A549 (cell line): Measurements from ENCODE around the gene FAM20A. TPM values are rescaled to one million over a fixed set of nuclear protein-coding genes. Genes with fewer than 3 reads are reported as not detected.

Source experiments
- ATAC-seq, 2 experiments: fragments of 200-7000 bp in 1 of 2; fragments of >200 bp in 1 of 2; cut with Nextera tagmentation in 1 of 2; cut with Tn5 transposase in 1 of 2; 3 replicates each; pipeline versions ENCODE4 v1.8.0 to v1.9.1; 2018 to 2020; ENCODE audit warnings: mild to moderate bottlenecking in 1 of 2, moderate library complexity in 1 of 2
- CTCF ChIA-PET: fragments of 300-600 bp; sonication (Branson Sonifier 250); formaldehyde crosslinking; extraction: SDS; loops from one replicate; lab custom pipeline; 2021; ENCODE audit warnings: antibody characterized with exemption, inconsistent platforms; lab: Yijun Ruan, JAX
- POLR2A ChIA-PET: fragments of 350-600 bp; formaldehyde crosslinking; extraction: SDS; loops from one replicate; lab custom pipeline; 2021; ENCODE audit warnings: antibody characterized with exemption, inconsistent platforms; lab: Yijun Ruan, JAX
- DNase-seq, 2 experiments: peaks; one replicate each; pipeline versions ENCODE4 v3.0.0 to v3.0.0-alpha.2; 2011 to 2016; ENCODE audit warnings: low read depth in 1 of 2, low spot score in 1 of 2
- FAIRE-seq: peaks from 2 replicates; lab custom pipeline; 2011; peaks lifted over from hg19 to GRCh38; lab: Jason Lieb, UNC
- H3K27ac ChIP-seq, 2 experiments: fragments of >200 bp; sonication (Bioruptor Twin); formaldehyde crosslinking; 3 replicates each; pipeline ENCODE4 v1.5.1; 2016 to 2017
- H3K4me1 ChIP-seq: fragments of >200 bp; sonication (Bioruptor Twin); formaldehyde crosslinking; 3 replicates; pipeline ENCODE4 v1.6.1; 2016
- H3K4me2 ChIP-seq: fragments of >200 bp; sonication (Bioruptor Twin); formaldehyde crosslinking; 3 replicates; pipeline ENCODE4 v1.6.1; 2016
- H3K4me3 ChIP-seq: fragments of >200 bp; sonication (Bioruptor Twin); formaldehyde crosslinking; 3 replicates; pipeline ENCODE4 v1.5.1; 2016
- H3K9me3 ChIP-seq: fragments of >200 bp; sonication (Bioruptor Twin); formaldehyde crosslinking; 3 replicates; pipeline ENCODE4 v1.6.1; 2016
- ATOH8 ChIP-seq: fragments of 250-450 bp; sonication (Bioruptor Pico); IDR thresholded peaks from 2 replicates; pipeline ENCODE4 v1.5.0; 2020; ENCODE audit warnings: low read depth, mild to moderate bottlenecking, moderate library complexity
- BCL3 ChIP-seq: fragments of >200 bp; sonication (Bioruptor Twin); formaldehyde crosslinking; IDR thresholded peaks from 3 replicates; pipeline ENCODE4 v1.6.1; 2016
- CBX8 ChIP-seq: fragments of 200-600 bp; sonication (generic); IDR thresholded peaks from 2 replicates; pipeline ENCODE4 v1.6.1; 2016
- CEBPB ChIP-seq, 2 experiments: fragments of >200 bp in 1 of 2; sonication (Bioruptor Twin) in 1 of 2; formaldehyde crosslinking in 1 of 2; IDR thresholded peaks; 2 replicates each; pipeline ENCODE4 v1.6.1; 2012 to 2016
- CHD2 ChIP-seq: fragments of 150-350 bp; IDR thresholded peaks from 2 replicates; pipeline ENCODE4 v1.6.1; 2014; ENCODE audit warnings: low read length; ENCODE audit not compliant: partially characterized antibody
- E2F6 ChIP-seq: IDR thresholded peaks from 2 replicates; pipeline ENCODE4 v1.6.1; 2012; ENCODE audit warnings: low read depth, borderline replicate concordance
- EP300 ChIP-seq, 2 experiments: fragments of >200 bp; sonication (Bioruptor Twin); formaldehyde crosslinking; IDR thresholded peaks; 2 replicates in 1 of 2; 3 replicates in 1 of 2; pipeline ENCODE4 v1.6.1; 2016 to 2017
- ESRRA ChIP-seq: fragments of 150-350 bp; IDR thresholded peaks from 2 replicates; pipeline ENCODE4 v1.6.1; 2014; ENCODE audit warnings: mild to moderate bottlenecking, low read length, borderline replicate concordance
- FOXS1 ChIP-seq: fragments of 250-450 bp; sonication (Bioruptor Pico); IDR thresholded peaks from 2 replicates; pipeline ENCODE4 v1.5.0; 2020; ENCODE audit warnings: mild to moderate bottlenecking, moderate library complexity
- GATA3 ChIP-seq: IDR thresholded peaks from 2 replicates; pipeline ENCODE4 v1.6.1; 2012; ENCODE audit warnings: borderline replicate concordance
- HDAC2 ChIP-seq: fragments of 200-600 bp; sonication (generic); IDR thresholded peaks from 2 replicates; pipeline ENCODE4 v1.6.1; 2016
- HES2 ChIP-seq: fragments of >200 bp; sonication (Bioruptor Twin); formaldehyde crosslinking; IDR thresholded peaks from 2 replicates; pipeline ENCODE4 v1.6.1; 2016
- HEYL ChIP-seq: fragments of 250-450 bp; sonication (Bioruptor Pico); IDR thresholded peaks from 2 replicates; pipeline ENCODE4 v1.8.0; 2021; ENCODE audit warnings: mild to moderate bottlenecking, moderate library complexity
- HOXB5 ChIP-seq: fragments of 250-450 bp; sonication (Bioruptor Pico); IDR thresholded peaks from 2 replicates; pipeline ENCODE4 v1.5.0; 2020; ENCODE audit warnings: mild to moderate bottlenecking, moderate library complexity
- JUN ChIP-seq, 2 experiments: fragments of >200 bp; sonication (Bioruptor Twin); formaldehyde crosslinking; IDR thresholded peaks; 2 replicates in 1 of 2; 3 replicates in 1 of 2; pipeline ENCODE4 v1.6.1; 2016 to 2017
- KDM5A ChIP-seq: fragments of 200-600 bp; sonication (generic); IDR thresholded peaks from 2 replicates; pipeline ENCODE4 v1.6.1; 2016; ENCODE audit warnings: antibody characterized with exemption, mild to moderate bottlenecking
- NPAS2 ChIP-seq: fragments of 250-450 bp; sonication (Bioruptor Pico); IDR thresholded peaks from 2 replicates; pipeline ENCODE4 v1.8.0; 2022; ENCODE audit warnings: mild to moderate bottlenecking, moderate library complexity, borderline replicate concordance
- PBX3 ChIP-seq: IDR thresholded peaks from 2 replicates; pipeline ENCODE4 v1.6.1; 2012
- POLR2AphosphoS2 ChIP-seq: conservative IDR thresholded peaks from 2 replicates; pipeline ENCODE4 v1.6.1; 2012; ENCODE audit warnings: low read length, improper control_type of control experiment, inconsistent platforms
- RARB ChIP-seq: fragments of 250-450 bp; sonication (Bioruptor Pico); IDR thresholded peaks from 2 replicates; pipeline ENCODE4 v1.8.0; 2021; ENCODE audit warnings: mild to moderate bottlenecking, moderate library complexity
- RCOR1 ChIP-seq: fragments of 150-350 bp; IDR thresholded peaks from 2 replicates; pipeline ENCODE4 v1.6.1; 2014; ENCODE audit warnings: antibody characterized with exemption, low read length, low read depth
- RNF2 ChIP-seq: fragments of 200-600 bp; sonication (generic); IDR thresholded peaks from 2 replicates; pipeline ENCODE4 v1.6.1; 2016; ENCODE audit warnings: low read depth, mild to moderate bottlenecking, antibody characterized with exemption, moderate library complexity, borderline replicate concordance
- SMC3 ChIP-seq: fragments of >200 bp; sonication (Bioruptor Twin); formaldehyde crosslinking; IDR thresholded peaks from 3 replicates; pipeline ENCODE4 v1.6.1; 2018; ENCODE audit warnings: inconsistent platforms
- TFCP2L1 ChIP-seq: fragments of 250-450 bp; sonication (Bioruptor Pico); IDR thresholded peaks from 2 replicates; pipeline ENCODE4 v1.5.0; 2021; ENCODE audit warnings: mild to moderate bottlenecking
- TP53 ChIP-seq: fragments of 250-450 bp; sonication (Bioruptor Pico); IDR thresholded peaks from 2 replicates; pipeline ENCODE4 v1.5.0; 2021; ENCODE audit warnings: mild to moderate bottlenecking, moderate library complexity
- ZC3H11A ChIP-seq: fragments of 450-650 bp; IDR thresholded peaks from 2 replicates; pipeline ENCODE4 v1.6.1; 2014; ENCODE audit warnings: antibody characterized with exemption, mild to moderate bottlenecking
- ZFP36 ChIP-seq: fragments of 450-650 bp; IDR thresholded peaks from 2 replicates; pipeline ENCODE4 v1.6.1; 2014; ENCODE audit warnings: borderline replicate concordance; ENCODE audit not compliant: partially characterized antibody
- ZNF302 ChIP-seq: fragments of 250-450 bp; sonication (Bioruptor Pico); IDR thresholded peaks from 2 replicates; pipeline ENCODE4 v1.9.0; 2021; ENCODE audit warnings: inconsistent platforms, mild to moderate bottlenecking, moderate library complexity
- ZSCAN20 ChIP-seq: fragments of 250-450 bp; sonication (Bioruptor Pico); IDR thresholded peaks from 2 replicates; pipeline ENCODE4 v1.8.0; 2022; ENCODE audit warnings: mild to moderate bottlenecking, moderate library complexity
- WGBS: methylation state at CpG from one replicate; pipeline ENCODE4 v1.1.6; 2017; ENCODE audit errors: missing lambda C conversion rate; 5-methylcytosine and 5-hydroxymethylcytosine counted together
- polyA plus RNA-seq, 4 experiments: library from polyadenylated mRNA; depleted of rRNA in 3 of 4; stranded (reverse); fragments of >200 nt; fragmentation: RNase III in 1 of 4; extraction: RNeasy Plus Mini Kit Qiagen cat#74134 plus additional on column Dnase treatment in 1 of 4; gene quantifications; 2 replicates in 3 of 4; 3 replicates in 1 of 4; pipeline ENCODE4 v1.2.3, GENCODE V29; 2011 to 2017

Gene FAM20A
- polyA plus RNA-seq, 2 of the 4 experiments (the other 2 are of a cell fraction) = 0.05 to 0.09 TPM

GRCh38 chr17:68535922-68536321, 65.2 kb downstream of the FAM20A start:
- CTCF ChIA-PET = interaction anchor here (1.5 kb wide), 1 partner anchor 235 kb away, joined by 3 read pairs; no protein-coding TSS in a partner anchor
- FAIRE-seq = no peak
- Histone ChIP-seq H3K27ac (no peak overlapping the region), H3K9me3 (no peaks in the 10 kb centered on the region), H3K4me2 (no peak overlapping the region), H3K4me1 (no peaks in the 10 kb centered on the region), H3K4me3 (no peak overlapping the region)
- DNase-seq = no peak
- no peak for ATAC-seq
- POLR2A ChIA-PET = no interaction called here
- TF ChIP-seq RNF2 = no peak
- no peak for TF ChIP-seq POLR2AphosphoS2
- TF ChIP-seq JUN (IDR thresholded peaks at IDR 0.05) = no peak
- no peak for TF ChIP-seq HDAC2
- TF ChIP-seq PBX3 = no peak
- no peak for TF ChIP-seq RCOR1
- no peak for TF ChIP-seq FOXS1 (CRISPR knock-in tag)
- no peak for TF ChIP-seq KDM5A
- TF ChIP-seq TP53 = no peak
- no peak for TF ChIP-seq NPAS2 (CRISPR knock-in tag)
- TF ChIP-seq ZSCAN20 = no peak
- TF ChIP-seq ZFP36 = no peak
- TF ChIP-seq ATOH8 (CRISPR knock-in tag) = no peak
- TF ChIP-seq HEYL (CRISPR knock-in tag) = no peak
- TF ChIP-seq CHD2 = no peak
- TF ChIP-seq ZNF302 = no peak
- no peak for TF ChIP-seq E2F6
- no peak for TF ChIP-seq CBX8
- no peak for TF ChIP-seq TFCP2L1 (CRISPR knock-in tag)
- no peak for TF ChIP-seq ESRRA
- WGBS = 88% methylated on average over 3 of the region's 3 CpGs

GRCh38 chr17:68534695-68535088, 66.5 kb downstream of the FAM20A start:
- CTCF ChIA-PET = interaction anchor here (1.0 to 4.8 kb wide), 12 partner anchors 8 to 229 kb away, joined by 3 to 17 read pairs (median 5); no protein-coding TSS in a partner anchor
- no peaks in the 10 kb centered on the region for H3K4me1 ChIP-seq
- H3K9me3 ChIP-seq = no peaks in the 10 kb centered on the region
- TF ChIP-seq CEBPB (IDR thresholded peaks at IDR 0.05) (no peak), RARB (no peak), NPAS2 (CRISPR knock-in tag) (no peak), HES2 (no peak), BCL3 (no peak), ATOH8 (CRISPR knock-in tag) (no peak), HOXB5 (CRISPR knock-in tag) (no peak), ESRRA (no peak), KDM5A (no peak), TFCP2L1 (CRISPR knock-in tag) (no peak), EP300 (IDR thresholded peaks at IDR 0.05) (no peak), ZC3H11A (no peak), E2F6 (no peak), GATA3 (no peak), CBX8 (no peak), TP53 (no peak), SMC3 (no peak)
- H3K27ac ChIP-seq = no peak overlapping the region
- no peak for DNase-seq
- POLR2A ChIA-PET = interaction anchor here (1.5 kb wide), 1 partner anchor 22 kb away, joined by 4 read pairs; the partner anchor contains the start of gene PRKAR1A
- WGBS = 94% methylated on average over 6 of the region's 6 CpGs
- no peak for FAIRE-seq
- H3K4me3 ChIP-seq = no peak overlapping the region
- no peak for ATAC-seq
- no peak overlapping the region for H3K4me2 ChIP-seq
